ENCODE data around the gene DNAJA4. TPM values are rescaled to one million over a fixed set of nuclear protein-coding genes. Genes with fewer than 3 reads are reported as not detected.

DNAJA4 gene
- total RNA-seq, 1 donor from 2014 or later: 26.5 TPM

DNA sequence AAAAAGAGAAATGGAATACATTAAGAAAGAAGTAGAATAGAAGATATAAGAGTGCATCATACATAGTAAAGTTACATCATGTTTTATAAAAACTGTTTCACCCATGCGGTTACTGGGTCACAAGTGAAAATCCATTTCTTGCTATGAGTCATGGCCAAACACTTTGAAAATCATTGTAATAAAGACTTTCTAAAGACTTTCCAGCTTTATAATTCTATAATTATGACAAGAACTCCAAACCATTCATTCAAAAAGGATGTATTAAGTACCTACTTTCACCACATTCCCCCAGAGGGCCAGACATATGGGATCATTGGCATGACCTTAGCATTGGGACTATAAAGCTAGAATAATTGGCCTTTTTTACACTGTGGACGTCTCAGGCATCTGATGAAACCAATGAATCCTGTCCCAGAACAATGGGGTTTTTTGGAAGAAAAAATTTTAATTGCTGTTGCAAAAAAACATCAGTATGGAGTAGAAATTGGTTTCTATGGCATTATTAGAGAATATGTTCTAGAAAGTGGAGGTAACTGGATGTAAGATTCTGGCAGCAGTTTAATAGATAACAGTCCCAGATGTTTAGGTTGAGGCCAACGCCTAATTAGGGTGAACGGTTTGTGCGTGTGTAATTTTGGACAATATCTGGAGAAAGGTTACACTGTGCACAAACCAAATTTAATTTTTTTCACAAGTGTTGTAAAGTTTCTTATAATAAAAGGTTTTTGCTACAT, 38.4 kb downstream of the DNAJA4 start:
- Histone ChIP-seq H3K4me3 (no peak overlapping the region), H3K27ac (no peak overlapping the region), H3K9me3 (no peaks in the 10 kb centered on the region), H3K36me3 (no peaks in the 10 kb centered on the region), H3K27me3 (no peaks in the 10 kb centered on the region), H3K4me1 (peaks cover 23% of the 10 kb centered on the region)
- intact Hi-C loops (cut with DNase I): no loop called here
- TF ChIP-seq POLR2AphosphoS5 (IDR thresholded peaks at IDR 0.05; ENCODE audit: insufficient read depth in 1 of 2, low read depth in 1 of 2): no peak
- TF ChIP-seq, protein P1, sequence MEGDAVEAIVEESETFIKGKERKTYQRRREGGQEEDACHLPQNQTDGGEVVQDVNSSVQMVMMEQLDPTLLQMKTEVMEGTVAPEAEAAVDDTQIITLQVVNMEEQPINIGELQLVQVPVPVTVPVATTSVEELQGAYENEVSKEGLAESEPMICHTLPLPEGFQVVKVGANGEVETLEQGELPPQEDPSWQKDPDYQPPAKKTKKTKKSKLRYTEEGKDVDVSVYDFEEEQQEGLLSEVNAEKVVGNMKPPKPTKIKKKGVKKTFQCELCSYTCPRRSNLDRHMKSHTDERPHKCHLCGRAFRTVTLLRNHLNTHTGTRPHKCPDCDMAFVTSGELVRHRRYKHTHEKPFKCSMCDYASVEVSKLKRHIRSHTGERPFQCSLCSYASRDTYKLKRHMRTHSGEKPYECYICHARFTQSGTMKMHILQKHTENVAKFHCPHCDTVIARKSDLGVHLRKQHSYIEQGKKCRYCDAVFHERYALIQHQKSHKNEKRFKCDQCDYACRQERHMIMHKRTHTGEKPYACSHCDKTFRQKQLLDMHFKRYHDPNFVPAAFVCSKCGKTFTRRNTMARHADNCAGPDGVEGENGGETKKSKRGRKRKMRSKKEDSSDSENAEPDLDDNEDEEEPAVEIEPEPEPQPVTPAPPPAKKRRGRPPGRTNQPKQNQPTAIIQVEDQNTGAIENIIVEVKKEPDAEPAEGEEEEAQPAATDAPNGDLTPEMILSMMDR (IDR thresholded peaks at IDR 0.05): no peak
- no peak for TF ChIP-seq POLR2A (IDR thresholded peaks at IDR 0.05)
- DNase-seq (ENCODE audit: extremely low spot score in 2 of 2): no peak

DNA sequence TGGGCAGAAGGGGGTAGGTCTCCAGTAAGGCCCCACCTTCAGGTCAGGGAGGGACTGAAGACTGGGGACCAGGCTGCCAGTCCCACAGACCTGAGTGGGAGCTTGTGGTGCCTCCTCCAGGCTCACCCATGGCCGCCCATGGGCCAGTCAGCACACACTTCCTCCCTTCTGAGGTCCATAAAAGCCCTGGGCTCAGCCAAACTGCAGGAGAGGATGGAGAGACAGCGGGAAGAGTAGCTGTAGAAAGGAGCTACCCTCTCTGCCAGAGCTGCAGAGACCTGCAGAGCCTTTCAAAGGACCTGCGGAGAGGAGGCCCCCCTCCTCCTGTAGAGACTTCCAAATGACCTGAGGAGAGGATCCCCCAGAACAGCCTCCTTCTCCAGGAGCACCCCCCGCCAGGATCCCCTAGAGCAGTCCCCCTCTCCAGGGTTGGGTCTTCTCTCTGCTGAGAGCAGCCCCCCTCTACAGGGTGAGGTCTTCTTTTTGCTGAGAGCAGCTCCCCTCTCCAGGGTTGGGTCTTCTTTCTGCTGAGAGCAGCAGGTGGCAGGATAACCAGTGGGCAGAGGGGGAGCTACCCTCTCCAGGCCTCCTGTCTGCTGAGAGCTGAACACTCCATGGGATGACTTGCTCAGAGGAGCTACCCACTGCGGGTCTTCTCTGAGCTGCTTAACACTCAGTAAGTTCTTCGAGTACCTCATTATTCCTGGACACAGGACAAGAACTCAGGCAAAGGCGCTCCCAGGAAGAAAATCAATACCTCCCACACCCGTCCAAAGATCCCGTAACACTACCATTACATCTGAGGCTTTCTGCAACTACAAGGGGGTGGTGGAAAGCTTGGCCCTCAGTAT, 40.1 kb downstream of the DNAJA4 start:
- no peaks in the 10 kb centered on the region for H3K36me3 ChIP-seq
- intact Hi-C loops (cut with DNase I): no loop called here
- H3K27me3 ChIP-seq: no peaks in the 10 kb centered on the region
- no peak for TF ChIP-seq POLR2AphosphoS5 (IDR thresholded peaks at IDR 0.05; ENCODE audit: insufficient read depth in 1 of 2, low read depth in 1 of 2)
- TF ChIP-seq POLR2A (IDR thresholded peaks at IDR 0.05): no peak
- TF ChIP-seq, protein P1 (IDR thresholded peaks at IDR 0.05): no peak
- DNase-seq (ENCODE audit: extremely low spot score in 2 of 2): no peak
- H3K9me3 ChIP-seq: no peaks in the 10 kb centered on the region
- no peak overlapping the region for H3K27ac ChIP-seq
- H3K4me3 ChIP-seq: no peak overlapping the region
- H3K4me1 ChIP-seq: peaks cover 10% of the 10 kb centered on the region

DNA sequence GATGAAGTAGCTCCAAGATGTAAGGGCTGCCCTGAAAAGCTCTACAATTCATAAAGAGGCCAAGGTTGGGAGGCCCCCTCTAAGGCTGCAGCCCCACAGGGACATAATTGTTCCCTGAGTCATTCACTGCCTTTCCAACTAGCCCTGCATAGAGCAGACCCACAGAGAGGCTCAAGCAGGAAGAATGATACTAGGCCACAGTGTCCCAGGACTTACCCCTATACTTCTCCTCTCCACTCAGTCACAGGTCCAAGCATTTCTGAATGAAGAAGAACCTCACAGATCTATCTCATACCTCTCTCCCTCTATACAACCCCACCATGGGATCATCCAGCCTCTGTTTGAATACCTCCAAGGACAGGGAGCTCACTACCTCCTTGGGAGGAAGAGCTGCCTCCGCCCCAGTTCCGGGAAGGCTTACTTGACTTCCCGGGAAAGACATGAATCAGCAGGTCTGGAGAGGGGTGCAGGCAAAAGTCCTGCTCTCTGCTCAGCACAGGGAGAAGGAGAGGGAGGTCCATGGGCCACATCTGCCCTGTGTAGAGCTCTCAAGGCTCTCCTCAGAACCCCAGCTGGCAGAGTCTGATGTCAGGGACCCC, 41.9 kb downstream of the DNAJA4 start:
- Histone ChIP-seq H3K9me3 (no peaks in the 10 kb centered on the region), H3K4me1 (peaks cover 4% of the 10 kb centered on the region), H3K27me3 (no peaks in the 10 kb centered on the region), H3K4me3 (no peak overlapping the region), H3K27ac (peak overlapping the region; percentile 33), H3K36me3 (no peaks in the 10 kb centered on the region)
- intact Hi-C loops (cut with DNase I): no loop called here
- TF ChIP-seq POLR2A (IDR thresholded peaks at IDR 0.05) (no peak), POLR2AphosphoS5 (IDR thresholded peaks at IDR 0.05; ENCODE audit: insufficient read depth in 1 of 2, low read depth in 1 of 2) (no peak)
- TF ChIP-seq, protein P1 (IDR thresholded peaks at IDR 0.05): no peak
- DNase-seq (ENCODE audit: extremely low spot score in 2 of 2): no peak

DNA sequence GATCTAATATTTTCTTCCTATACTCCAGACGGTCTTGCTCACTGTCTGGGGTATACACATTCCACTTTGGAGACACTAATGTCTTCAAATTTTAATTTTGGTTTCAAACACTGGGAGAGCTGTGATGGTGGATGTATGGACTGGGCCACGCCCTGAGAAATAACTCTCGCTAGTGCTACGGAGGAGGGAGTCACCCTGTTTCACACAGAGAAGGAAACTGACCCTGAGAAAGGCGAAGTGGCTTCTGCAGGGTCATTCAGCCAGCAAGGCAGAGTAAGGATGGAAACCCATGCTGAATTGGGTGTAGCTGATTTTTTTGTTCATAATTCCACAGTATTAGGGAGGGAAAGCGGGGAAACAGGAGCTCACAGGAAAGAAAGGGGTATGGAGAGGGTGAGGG, 43.6 kb downstream of the DNAJA4 start:
- DNase-seq (ENCODE audit: extremely low spot score in 2 of 2): no peak
- Histone ChIP-seq H3K36me3 (no peaks in the 10 kb centered on the region), H3K4me1 (peaks cover 4% of the 10 kb centered on the region), H3K27me3 (no peaks in the 10 kb centered on the region), H3K9me3 (no peaks in the 10 kb centered on the region), H3K27ac (no peak overlapping the region), H3K4me3 (no peak overlapping the region)
- intact Hi-C loops (cut with DNase I): no loop called here
- TF ChIP-seq POLR2A (IDR thresholded peaks at IDR 0.05) (no peak), POLR2AphosphoS5 (IDR thresholded peaks at IDR 0.05; ENCODE audit: insufficient read depth in 1 of 2, low read depth in 1 of 2) (no peak)

DNA sequence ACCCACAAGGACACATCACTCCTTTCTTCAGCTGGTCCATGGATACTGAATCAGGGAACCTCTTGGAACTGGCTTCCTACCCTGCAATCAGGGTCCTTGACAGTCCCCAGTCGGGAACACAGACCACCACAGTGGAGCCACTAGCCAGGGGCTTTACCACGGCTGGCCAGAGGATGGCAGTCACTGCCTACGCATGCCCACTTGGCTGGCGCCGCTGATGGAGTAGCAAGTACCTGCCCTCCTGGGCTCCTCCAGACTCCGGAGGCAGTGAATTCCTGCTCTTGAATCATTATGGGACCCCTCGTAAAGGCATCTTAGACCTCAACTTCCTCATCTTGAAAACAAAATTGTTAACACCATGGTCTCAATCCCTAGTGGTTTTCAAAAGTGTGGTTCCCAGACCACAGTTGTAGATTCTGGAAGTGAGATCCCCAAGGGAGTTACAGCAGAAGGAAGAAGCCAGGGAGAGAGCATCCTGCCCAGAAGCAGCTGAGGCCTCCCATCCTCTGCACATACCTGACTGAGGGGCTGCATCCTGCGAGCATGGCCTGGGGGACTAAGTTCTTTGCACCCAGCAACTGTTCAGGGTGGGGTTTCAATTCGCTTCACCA, 44.2 kb downstream of the DNAJA4 start:
- intact Hi-C loops (cut with DNase I): no loop called here
- Histone ChIP-seq H3K27me3 (no peaks in the 10 kb centered on the region), H3K27ac (no peak overlapping the region), H3K4me3 (no peak overlapping the region), H3K9me3 (no peaks in the 10 kb centered on the region), H3K36me3 (no peaks in the 10 kb centered on the region), H3K4me1 (peaks cover 4% of the 10 kb centered on the region)
- DNase-seq (ENCODE audit: extremely low spot score in 2 of 2): no peak
- no peak for TF ChIP-seq POLR2AphosphoS5 (IDR thresholded peaks at IDR 0.05; ENCODE audit: insufficient read depth in 1 of 2, low read depth in 1 of 2)
- no peak for TF ChIP-seq POLR2A (IDR thresholded peaks at IDR 0.05)
- TF ChIP-seq, protein P1 (IDR thresholded peaks at IDR 0.05): peak; percentile 14 to 76 (median 44)

Measured in vagina (tissue), 2 donors.